ENCODE data around the gene ZNF831.

ZNF831 gene

DNA sequence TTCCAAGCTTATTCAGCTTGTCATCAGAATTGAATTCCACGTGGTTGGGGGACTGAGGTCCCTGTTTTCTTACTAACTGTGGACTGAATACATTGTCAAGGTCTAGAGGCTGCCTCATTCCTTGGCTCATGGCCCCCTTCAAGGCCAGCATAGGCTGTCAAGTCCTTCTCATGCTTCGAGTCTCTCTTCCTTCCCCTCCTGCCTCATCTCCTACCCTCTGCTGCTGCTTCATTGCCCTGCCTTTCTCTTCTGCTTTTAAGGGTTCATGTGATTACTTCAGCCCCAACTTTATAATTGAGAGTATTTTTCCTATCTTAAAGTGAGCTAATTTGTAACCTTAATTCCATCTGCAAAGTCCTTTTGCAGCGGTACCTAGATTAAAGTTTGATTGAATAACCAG lies 27.6 kb upstream of the ZNF831 start:
- TF ChIP-seq, protein P1, sequence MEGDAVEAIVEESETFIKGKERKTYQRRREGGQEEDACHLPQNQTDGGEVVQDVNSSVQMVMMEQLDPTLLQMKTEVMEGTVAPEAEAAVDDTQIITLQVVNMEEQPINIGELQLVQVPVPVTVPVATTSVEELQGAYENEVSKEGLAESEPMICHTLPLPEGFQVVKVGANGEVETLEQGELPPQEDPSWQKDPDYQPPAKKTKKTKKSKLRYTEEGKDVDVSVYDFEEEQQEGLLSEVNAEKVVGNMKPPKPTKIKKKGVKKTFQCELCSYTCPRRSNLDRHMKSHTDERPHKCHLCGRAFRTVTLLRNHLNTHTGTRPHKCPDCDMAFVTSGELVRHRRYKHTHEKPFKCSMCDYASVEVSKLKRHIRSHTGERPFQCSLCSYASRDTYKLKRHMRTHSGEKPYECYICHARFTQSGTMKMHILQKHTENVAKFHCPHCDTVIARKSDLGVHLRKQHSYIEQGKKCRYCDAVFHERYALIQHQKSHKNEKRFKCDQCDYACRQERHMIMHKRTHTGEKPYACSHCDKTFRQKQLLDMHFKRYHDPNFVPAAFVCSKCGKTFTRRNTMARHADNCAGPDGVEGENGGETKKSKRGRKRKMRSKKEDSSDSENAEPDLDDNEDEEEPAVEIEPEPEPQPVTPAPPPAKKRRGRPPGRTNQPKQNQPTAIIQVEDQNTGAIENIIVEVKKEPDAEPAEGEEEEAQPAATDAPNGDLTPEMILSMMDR (IDR thresholded peaks at IDR 0.05; ENCODE audit: low read depth, low read length) = no peak
- Histone ChIP-seq H3K27me3 (no peaks in the 10 kb centered on the region), H3K9me3 (no peaks in the 10 kb centered on the region), H3K36me3 (no peaks in the 10 kb centered on the region), H3K4me3 (ENCODE audit: low read depth, low read length) (no peak overlapping the region), H3K4me1 (no peaks in the 10 kb centered on the region)
- no peak for DNase-seq

DNA sequence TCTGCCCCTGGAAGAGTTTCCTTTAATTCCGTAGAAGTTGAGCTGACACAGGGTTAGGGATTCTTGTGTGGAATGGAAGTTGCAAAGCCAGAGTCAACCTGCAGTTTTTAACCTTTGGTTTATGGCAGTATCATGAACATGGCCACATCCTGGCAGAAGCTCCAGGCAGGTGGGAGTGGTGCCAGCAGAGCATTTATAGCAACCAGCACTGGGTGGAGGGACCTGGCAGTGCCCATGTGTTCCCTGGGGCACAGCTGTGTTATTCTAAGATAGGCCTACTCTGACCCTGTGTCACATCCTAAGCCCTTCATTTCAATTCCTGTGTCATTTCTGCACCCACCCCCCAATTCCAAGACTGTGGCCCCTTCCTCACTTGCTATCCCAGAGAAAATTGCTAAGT lies 26.1 kb upstream of the ZNF831 start:
- TF ChIP-seq, protein P1 (IDR thresholded peaks at IDR 0.05; ENCODE audit: low read depth, low read length) = no peak
- H3K27me3 ChIP-seq = no peaks in the 10 kb centered on the region

GRCh38 chr20:59138114-59138748 lies 25.4 kb upstream of the ZNF831 start:
- TF ChIP-seq, protein P1 (IDR thresholded peaks at IDR 0.05; ENCODE audit: low read depth, low read length) = no peak
- H3K4me1 ChIP-seq = no peaks in the 10 kb centered on the region
- DNase-seq = no peak
- no peak overlapping the region for H3K4me3 ChIP-seq (ENCODE audit: low read depth, low read length)
- H3K9me3 ChIP-seq = no peaks in the 10 kb centered on the region
- no peaks in the 10 kb centered on the region for H3K36me3 ChIP-seq
- no peaks in the 10 kb centered on the region for H3K27me3 ChIP-seq

More for the DNA sequence above, 26.1 kb upstream of the ZNF831 start:
- no peak for DNase-seq
- Histone ChIP-seq H3K36me3 (no peaks in the 10 kb centered on the region), H3K9me3 (no peaks in the 10 kb centered on the region), H3K4me3 (ENCODE audit: low read depth, low read length) (no peak overlapping the region), H3K4me1 (no peaks in the 10 kb centered on the region)

DNA sequence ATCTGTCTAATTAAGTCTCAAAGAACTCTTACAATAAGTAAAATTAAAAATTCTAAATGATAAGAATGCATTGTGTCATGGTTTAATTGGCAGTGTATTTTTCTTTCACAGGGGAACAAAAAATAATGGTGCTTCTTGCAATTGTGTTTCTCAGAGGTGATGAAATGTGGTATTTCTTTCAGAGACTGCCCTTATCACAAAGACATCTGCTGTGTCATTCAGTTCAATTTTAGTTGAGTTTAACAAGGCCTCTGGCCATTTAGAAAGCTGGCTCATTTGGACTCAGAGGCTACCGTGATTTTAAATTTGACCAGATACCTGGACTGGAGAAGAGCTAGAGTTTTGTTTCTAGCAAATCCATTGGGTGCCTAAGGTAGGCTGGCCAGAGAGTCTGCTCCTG lies 23.6 kb upstream of the ZNF831 start:
- Histone ChIP-seq H3K4me3 (ENCODE audit: low read depth, low read length) (no peak overlapping the region), H3K4me1 (no peaks in the 10 kb centered on the region), H3K36me3 (no peaks in the 10 kb centered on the region), H3K27me3 (no peaks in the 10 kb centered on the region), H3K9me3 (no peaks in the 10 kb centered on the region)
- TF ChIP-seq, protein P1 (IDR thresholded peaks at IDR 0.05; ENCODE audit: low read depth, low read length) = no peak
- no peak for DNase-seq

DNA sequence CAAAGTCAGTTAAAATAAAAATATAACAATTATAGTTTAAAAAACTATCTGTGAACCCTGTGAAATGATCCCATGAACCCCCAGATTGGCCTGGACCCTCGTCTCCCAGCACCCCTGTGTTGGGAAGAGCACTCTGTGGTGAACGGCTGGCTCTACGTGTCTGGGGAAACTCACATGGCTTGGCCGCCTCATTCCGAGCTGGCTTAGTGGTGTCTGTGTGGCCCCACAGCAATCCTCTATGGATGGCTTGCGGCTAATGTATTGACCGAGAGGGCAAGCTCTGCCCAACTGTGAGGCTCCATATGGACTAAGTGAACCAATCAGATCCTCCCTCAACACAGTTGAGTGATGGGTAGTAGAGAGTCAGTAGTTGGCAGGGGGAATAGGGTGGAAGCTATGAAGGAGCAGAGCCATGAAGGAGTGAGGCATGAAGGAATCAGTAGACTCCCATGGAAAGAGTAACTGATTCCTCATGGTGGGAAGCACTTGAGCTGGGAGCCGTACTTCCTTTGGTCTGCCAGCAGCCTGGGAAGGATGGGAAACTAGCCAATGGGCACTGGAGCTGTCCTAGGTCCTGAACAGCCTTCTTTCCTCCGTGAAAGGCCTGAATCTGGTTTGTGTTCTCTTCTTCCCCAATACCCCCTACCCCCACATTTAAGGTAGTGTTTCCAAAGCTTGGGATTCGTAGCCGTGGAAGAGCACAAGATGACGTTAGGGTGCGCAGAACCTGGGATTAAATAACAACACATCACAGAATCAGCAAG lies 21.6 kb upstream of the ZNF831 start:
- no peak for DNase-seq

More for the DNA sequence above, 21.6 kb upstream of the ZNF831 start:
- no peaks in the 10 kb centered on the region for H3K36me3 ChIP-seq
- H3K4me1 ChIP-seq = peaks cover 2% of the 10 kb centered on the region; the same call in 1 of the 2 replicates
- TF ChIP-seq, protein P1 (IDR thresholded peaks at IDR 0.05; ENCODE audit: low read depth, low read length) = no peak
- no peaks in the 10 kb centered on the region for H3K9me3 ChIP-seq
- no peak overlapping the region for H3K4me3 ChIP-seq (ENCODE audit: low read depth, low read length)
- 0 out of 2 replicates have a peak, but pooled peaks cover 3% of the 10 kb centered on the region for H3K27me3 ChIP-seq
